Thoracic aorta (tissue), 2 donors: ENCODE results near the gene KRTAP26-1. TPM values are rescaled to one million over a fixed set of nuclear protein-coding genes. Genes with fewer than 3 reads are reported as not detected.

Experiments used
- ATAC-seq: fragments of 150-250 bp; one replicate; pipeline ENCODE4 v1.8.0; 2017; ENCODE audit warnings: low read depth; ENCODE audit not compliant: insufficient number of reproducible peaks, low FRiP score
- DNase-seq: peaks from one replicate; pipeline ENCODE4 v3.0.0-alpha.2; 2020; ENCODE audit warnings: low spot score
- H3K27ac ChIP-seq, 2 donors: fragments of 200-600 bp; sonication (generic); 1 replicate in 1 of 2; 2 replicates in 1 of 2; pipeline ENCODE4 v1.5.1; 2016; ENCODE audit warnings: mild to moderate bottlenecking in 2 of 2, moderate library complexity in 2 of 2
- H3K27me3 ChIP-seq: fragments of 200-600 bp; sonication (generic); replicated peaks from 2 replicates; pipeline ENCODE4 v1.6.0; 2016; ENCODE audit warnings: mild to moderate bottlenecking; ENCODE audit not compliant: insufficient read depth
- H3K36me3 ChIP-seq: fragments of 200-600 bp; sonication (generic); one replicate; pipeline ENCODE4 v1.5.1; 2016
- H3K4me1 ChIP-seq, 2 donors: fragments of 200-600 bp; sonication (generic); 1 replicate in 1 of 2; 2 replicates in 1 of 2; pipeline versions ENCODE4 v1.5.1 to v1.6.0; 2016; ENCODE audit warnings: low read depth in 2 of 2, mild to moderate bottlenecking in 1 of 2; ENCODE audit not compliant: control insufficient read depth in 1 of 2
- H3K4me3 ChIP-seq: fragments of 200-600 bp; sonication (generic); 2 replicates; pipeline ENCODE4 v1.5.1; 2016; ENCODE audit warnings: mild to moderate bottlenecking
- H3K9me3 ChIP-seq: fragments of 200-600 bp; sonication (generic); 2 replicates; pipeline ENCODE4 v1.5.1; 2016
- total RNA-seq, 2 donors: library from RNA; depleted of rRNA; stranded (reverse); fragments of >200 nt; gene quantifications; one replicate each; pipeline versions ENCODE4 v1.1.0 to v1.2.3, GENCODE V29; 2016
- TF ChIP-seq, protein P1 (sequence below): fragments of 200-600 bp; sonication (generic); IDR thresholded peaks from one replicate; pipeline ENCODE4 v1.5.1; 2019; ENCODE audit warnings: antibody characterized with exemption

The KRTAP26-1 gene
- total RNA-seq, 2 donors from 2014 or later, result not detected

DNA sequence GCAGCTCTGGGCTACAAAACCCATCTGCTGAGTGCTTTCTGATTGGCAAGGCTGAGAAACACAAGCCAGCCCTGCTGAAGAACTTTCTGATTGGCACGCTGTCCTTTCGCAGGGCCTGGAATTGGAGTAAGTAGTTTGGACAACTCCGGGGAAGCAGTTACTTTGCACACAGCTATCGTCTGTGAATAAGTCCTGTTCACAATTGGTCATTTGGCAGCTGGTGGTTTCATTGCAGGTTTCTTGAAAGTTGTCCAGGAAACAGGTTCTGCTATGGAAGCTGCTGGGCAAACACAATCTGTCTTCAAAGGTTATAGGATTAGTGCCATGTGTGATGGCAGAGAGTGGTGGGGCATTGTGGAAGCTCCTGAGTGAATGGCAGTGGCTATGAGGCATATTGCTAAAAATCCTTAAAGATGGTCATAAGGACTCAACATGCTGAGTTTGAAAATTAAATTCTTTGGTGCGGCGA lies 17.2 kb upstream of the KRTAP26-1 start, which contains the start of gene KRTAP27-1:
Gene KRTAP27-1, minus strand, starts transcription at position 419 of the 469 bp plus-strand sequence. Its CDS starts 26 bp downstream, at position 393.
- Histone ChIP-seq H3K4me3 (no peak within 1 kb of the TSS), H3K9me3 (no peaks in the 10 kb centered on the region), H3K4me1 (no peaks in the 10 kb centered on the region), H3K27me3 (no peaks in the 10 kb centered on the region), H3K27ac (no peak within 1 kb of the TSS), H3K36me3 (no peaks in the 10 kb centered on the region)
- TF ChIP-seq, protein P1, sequence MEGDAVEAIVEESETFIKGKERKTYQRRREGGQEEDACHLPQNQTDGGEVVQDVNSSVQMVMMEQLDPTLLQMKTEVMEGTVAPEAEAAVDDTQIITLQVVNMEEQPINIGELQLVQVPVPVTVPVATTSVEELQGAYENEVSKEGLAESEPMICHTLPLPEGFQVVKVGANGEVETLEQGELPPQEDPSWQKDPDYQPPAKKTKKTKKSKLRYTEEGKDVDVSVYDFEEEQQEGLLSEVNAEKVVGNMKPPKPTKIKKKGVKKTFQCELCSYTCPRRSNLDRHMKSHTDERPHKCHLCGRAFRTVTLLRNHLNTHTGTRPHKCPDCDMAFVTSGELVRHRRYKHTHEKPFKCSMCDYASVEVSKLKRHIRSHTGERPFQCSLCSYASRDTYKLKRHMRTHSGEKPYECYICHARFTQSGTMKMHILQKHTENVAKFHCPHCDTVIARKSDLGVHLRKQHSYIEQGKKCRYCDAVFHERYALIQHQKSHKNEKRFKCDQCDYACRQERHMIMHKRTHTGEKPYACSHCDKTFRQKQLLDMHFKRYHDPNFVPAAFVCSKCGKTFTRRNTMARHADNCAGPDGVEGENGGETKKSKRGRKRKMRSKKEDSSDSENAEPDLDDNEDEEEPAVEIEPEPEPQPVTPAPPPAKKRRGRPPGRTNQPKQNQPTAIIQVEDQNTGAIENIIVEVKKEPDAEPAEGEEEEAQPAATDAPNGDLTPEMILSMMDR, result no peak
- no peak for ATAC-seq
- DNase-seq, result no peak

- DNase-seq, result no peak
- Histone ChIP-seq H3K4me3 (no peak overlapping the region), H3K36me3 (no peaks in the 10 kb centered on the region), H3K9me3 (no peaks in the 10 kb centered on the region), H3K27ac (no peak overlapping the region), H3K27me3 (no peaks in the 10 kb centered on the region), H3K4me1 (no peaks in the 10 kb centered on the region)
- no peak for ATAC-seq
- TF ChIP-seq, protein P1, result no peak
These were observed 16.5 kb upstream of the KRTAP26-1 start for GRCh38 chr21:30336596-30336995.

- H3K36me3 ChIP-seq, result no peaks in the 10 kb centered on the region
- no peak overlapping the region for H3K27ac ChIP-seq
- H3K4me1 ChIP-seq, result no peaks in the 10 kb centered on the region
- DNase-seq (no peak), ATAC-seq (no peak)
- H3K27me3 ChIP-seq, result no peaks in the 10 kb centered on the region
- no peaks in the 10 kb centered on the region for H3K9me3 ChIP-seq
- TF ChIP-seq, protein P1, result no peak
- H3K4me3 ChIP-seq, result peak overlapping the region; percentile 16
These were observed 13.6 kb upstream of the KRTAP26-1 start for GRCh38 chr21:30333736-30334135.

DNA sequence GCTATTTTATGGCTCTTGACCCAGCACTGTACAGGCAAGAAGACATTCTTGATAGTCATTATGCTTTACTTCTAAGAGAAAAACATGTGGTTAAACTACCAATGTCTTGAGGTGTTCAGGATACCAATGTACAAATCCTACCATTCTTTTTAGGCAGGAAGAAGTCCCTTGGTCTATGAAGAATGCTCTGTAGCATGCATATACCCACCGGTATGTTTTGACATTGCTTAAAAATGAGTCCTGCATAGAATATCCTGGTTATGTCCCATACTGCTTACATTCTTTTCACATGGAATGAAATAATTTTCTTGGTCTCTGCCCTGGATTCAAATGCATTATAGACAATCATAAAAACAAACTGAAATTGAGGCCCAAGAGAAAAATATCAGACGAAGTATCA lies 12.6 kb upstream of the KRTAP26-1 start:
- H3K4me3 ChIP-seq, result no peak overlapping the region
- H3K27ac ChIP-seq, result no peak overlapping the region
- H3K27me3 ChIP-seq, result no peaks in the 10 kb centered on the region
- ATAC-seq (no peak), DNase-seq (no peak)
- H3K4me1 ChIP-seq, result no peaks in the 10 kb centered on the region
- no peaks in the 10 kb centered on the region for H3K36me3 ChIP-seq
- H3K9me3 ChIP-seq, result no peaks in the 10 kb centered on the region
- TF ChIP-seq, protein P1, result no peak

- TF ChIP-seq, protein P1, result no peak
These were observed 9.2 kb upstream of the KRTAP26-1 start for GRCh38 chr21:30329203-30329875.

More at GRCh38 chr21:30329203-30329875, 9.2 kb upstream of the KRTAP26-1 start:
- DNase-seq (no peak), ATAC-seq (no peak)
- no peak overlapping the region for H3K27ac ChIP-seq
- H3K9me3 ChIP-seq, result peaks cover 5% of the 10 kb centered on the region
- H3K4me3 ChIP-seq, result no peak overlapping the region
- H3K27me3 ChIP-seq, result no peaks in the 10 kb centered on the region
- H3K4me1 ChIP-seq, result no peaks in the 10 kb centered on the region
- no peaks in the 10 kb centered on the region for H3K36me3 ChIP-seq
